H1 (cell line): ENCODE results near the gene SUZ12. TPM values are rescaled to one million over a fixed set of nuclear protein-coding genes. Genes with fewer than 3 reads are reported as not detected.
A peak's percentile ranks its signal among the peaks of the same experiment; 100 is the strongest.
"Not testable (repeated sequence)": the region's sequence is repeated elsewhere in the genome, so short reads cannot be mapped to it uniquely, and the experiment has no call there.

Experiments used
- CTCF ChIA-PET: fragments of 300-600 bp; sonication (Branson Sonifier 250); formaldehyde crosslinking; loops from one replicate; lab custom pipeline; 2021; ENCODE audit not compliant: partially characterized antibody; lab: Charles Lee
- POLR2A ChIA-PET: fragments of 300-600 bp; sonication (Branson Sonifier 250); formaldehyde crosslinking; loops from one replicate; lab custom pipeline; 2021; ENCODE audit warnings: inconsistent platforms; ENCODE audit not compliant: partially characterized antibody; lab: Charles Lee
- DNase-seq, 2 experiments: peaks; one replicate each; pipeline versions ENCODE4 v3.0.0 to v3.0.0-alpha.2; 2010 to 2022; ENCODE audit warnings: low spot score in 2 of 2, low read depth in 1 of 2, mixed read lengths in 1 of 2
- FAIRE-seq: peaks from 2 replicates; lab custom pipeline; 2011; peaks lifted over from hg19 to GRCh38; lab: Jason Lieb, UNC
- H2AFZ ChIP-seq: 2 replicates; pipeline ENCODE4 v1.8.1; 2012; ENCODE audit warnings: low read length, inconsistent platforms
- H2AK5ac ChIP-seq: 2 replicates; pipeline ENCODE4 v1.6.1; 2013; ENCODE audit warnings: low read depth, low read length
- H2BK120ac ChIP-seq: replicated peaks from 2 replicates; pipeline ENCODE3; 2013; ENCODE audit warnings: low read depth, low read length, inconsistent platforms
- H2BK12ac ChIP-seq: 2 replicates; pipeline ENCODE4 v1.6.1; 2013; ENCODE audit warnings: low read depth, low read length
- H2BK15ac ChIP-seq: 2 replicates; pipeline ENCODE4 v1.6.1; 2013; ENCODE audit warnings: low read length
- H2BK20ac ChIP-seq: 2 replicates; pipeline ENCODE4 v1.6.1; 2013; ENCODE audit warnings: low read length
- H2BK5ac ChIP-seq: 2 replicates; pipeline ENCODE4 v1.6.1; 2013; ENCODE audit warnings: low read depth, low read length
- H3K14ac ChIP-seq: 2 replicates; pipeline ENCODE4 v1.6.1; 2013; ENCODE audit warnings: inconsistent platforms; ENCODE audit not compliant: insufficient read length
- H3K18ac ChIP-seq: 2 replicates; pipeline ENCODE4 v1.6.1; 2013; ENCODE audit warnings: low read length; ENCODE audit errors: extremely low read depth
- H3K23ac ChIP-seq: 2 replicates; pipeline ENCODE4 v1.6.1; 2013; ENCODE audit warnings: inconsistent platforms; ENCODE audit not compliant: insufficient read length
- H3K23me2 ChIP-seq: 2 replicates; pipeline ENCODE4 v1.6.1; 2013; ENCODE audit warnings: low read depth, low read length
- H3K27ac ChIP-seq: 2 replicates; pipeline ENCODE4 v1.6.1; 2011; ENCODE audit warnings: low read depth, low read length, inconsistent platforms
- H3K27me3 ChIP-seq, 4 experiments: replicated peaks in 1 of 4; 1 replicate in 1 of 4; 2 replicates in 3 of 4; pipeline versions ENCODE4 v1.6.1 to v1.8.1; 2011 to 2013; ENCODE audit warnings: low read length in 3 of 4, mild to moderate bottlenecking in 3 of 4, inconsistent platforms in 2 of 4, mixed read lengths in 2 of 4, moderate library complexity in 1 of 4; ENCODE audit not compliant: control insufficient read depth in 3 of 4, insufficient read depth in 3 of 4; ENCODE audit errors: extremely low read depth in 1 of 4
- H3K36me3 ChIP-seq, 4 experiments: 2 replicates each; pipeline versions ENCODE4 v1.6.1 to v1.8.1; 2011 to 2013; ENCODE audit warnings: mild to moderate bottlenecking in 4 of 4, low read length in 3 of 4, moderate library complexity in 2 of 4, control low read depth in 1 of 4, inconsistent platforms in 1 of 4; ENCODE audit not compliant: insufficient read depth in 4 of 4, control insufficient read depth in 2 of 4
- H3K4ac ChIP-seq: replicated peaks from 2 replicates; pipeline ENCODE3; 2013; ENCODE audit warnings: low read length, low read depth, mixed read lengths, inconsistent platforms; ENCODE audit not compliant: insufficient read length
- H3K4me1 ChIP-seq, 4 experiments: replicated peaks in 1 of 4; 1 replicate in 1 of 4; 2 replicates in 3 of 4; pipeline versions ENCODE4 v1.6.1 to v1.8.1; 2011 to 2013; ENCODE audit warnings: low read length in 3 of 4, inconsistent platforms in 2 of 4, mixed read lengths in 1 of 4; ENCODE audit not compliant: insufficient read depth in 4 of 4, control insufficient read depth in 3 of 4
- H3K4me2 ChIP-seq, 2 experiments: 2 replicates each; pipeline versions ENCODE4 v1.6.1 to v1.8.1; 2011 to 2013; ENCODE audit warnings: low read depth in 2 of 2, low read length in 2 of 2, control low read depth in 1 of 2, inconsistent platforms in 1 of 2, mild to moderate bottlenecking in 1 of 2; ENCODE audit not compliant: insufficient read depth in 1 of 2
- H3K4me3 ChIP-seq, 4 experiments: fragments of 200-600, 300-600 bp in 1 of 4; sonication (generic), shearing (Covaris generic), sonication (Bioruptor Twin) in 1 of 4; 2 replicates each; pipeline versions ENCODE4 v1.5.1 to v1.8.1; 2011 to 2016; ENCODE audit warnings: low read length in 4 of 4, low read depth in 3 of 4, control low read depth in 2 of 4, inconsistent platforms in 2 of 4, mild to moderate bottlenecking in 2 of 4, mixed read lengths in 1 of 4, moderate library complexity in 1 of 4; ENCODE audit not compliant: insufficient read depth in 2 of 4; ENCODE audit errors: extremely low read depth in 1 of 4
- H3K56ac ChIP-seq: replicated peaks from 2 replicates; pipeline ENCODE3; 2013; ENCODE audit warnings: low read depth, mild to moderate bottlenecking, mixed read lengths, low read length, inconsistent platforms; ENCODE audit not compliant: insufficient read length
- H3K79me1 ChIP-seq: 2 replicates; pipeline ENCODE4 v1.6.1; 2013; ENCODE audit warnings: low read depth, low read length, control low read depth
- H3K79me2 ChIP-seq, 2 experiments: 2 replicates each; pipeline versions ENCODE4 v1.6.1 to v1.8.1; 2012 to 2013; ENCODE audit warnings: low read length in 2 of 2, mild to moderate bottlenecking in 2 of 2, inconsistent platforms in 1 of 2; ENCODE audit not compliant: insufficient read depth in 2 of 2, control insufficient read depth in 1 of 2
- H3K9ac ChIP-seq, 4 experiments: replicated peaks in 1 of 4; 1 replicate in 1 of 4; 2 replicates in 3 of 4; pipeline versions ENCODE4 v1.6.1 to v1.8.1; 2011 to 2013; ENCODE audit warnings: low read depth in 3 of 4, low read length in 3 of 4, control low read depth in 2 of 4, mild to moderate bottlenecking in 2 of 4, moderate library complexity in 2 of 4, inconsistent platforms in 1 of 4; ENCODE audit errors: extremely low read depth in 1 of 4
- H3K9me3 ChIP-seq, 2 experiments: 2 replicates each; pipeline versions ENCODE4 v1.6.1 to v1.8.1; 2012 to 2013; ENCODE audit warnings: mild to moderate bottlenecking in 2 of 2, moderate library complexity in 2 of 2, control low read depth in 1 of 2, inconsistent platforms in 1 of 2, low read depth in 1 of 2, low read length in 1 of 2, mixed read lengths in 1 of 2; ENCODE audit not compliant: insufficient read depth in 2 of 2
- H4K20me1 ChIP-seq, 2 experiments: replicated peaks in 1 of 2; 2 replicates each; pipeline versions ENCODE3 to v1.8.1; 2011 to 2013; ENCODE audit warnings: inconsistent platforms in 2 of 2, low read length in 2 of 2, mild to moderate bottlenecking in 1 of 2; ENCODE audit not compliant: insufficient read depth in 2 of 2, control insufficient read depth in 1 of 2
- H4K5ac ChIP-seq: 2 replicates; pipeline ENCODE4 v1.6.1; 2013; ENCODE audit warnings: low read length, low read depth, mixed read lengths, inconsistent platforms; ENCODE audit not compliant: insufficient read length
- H4K8ac ChIP-seq: 2 replicates; pipeline ENCODE4 v1.8.0; 2013; ENCODE audit warnings: mild to moderate bottlenecking, moderate library complexity, low read length, inconsistent platforms; ENCODE audit not compliant: insufficient read depth; ENCODE audit errors: extremely low read depth
- H4K91ac ChIP-seq: replicated peaks from 2 replicates; pipeline ENCODE3; 2013; ENCODE audit warnings: low read length, mixed read lengths, inconsistent platforms; ENCODE audit not compliant: insufficient read length
- WGBS, 2 experiments: shearing (Covaris generic) in 1 of 2; methylation state at CpG; one replicate each; pipeline versions ENCODE4 v1.1.6 to v1.1.7; 2013 to 2015; ENCODE audit warnings: low lambda C conversion rate in 2 of 2, mixed read lengths in 2 of 2, inconsistent platforms in 1 of 2, low coverage in 1 of 2, missing lambda C conversion rate in 1 of 2; ENCODE audit not compliant: insufficient replicate concordance in 2 of 2, insufficient coverage in 1 of 2, insufficient read length in 1 of 2; ENCODE audit errors: extremely low coverage in 1 of 2, missing lambda C conversion rate in 1 of 2; 5-methylcytosine and 5-hydroxymethylcytosine counted together
- polyA plus RNA-seq, 7 experiments: library from polyadenylated mRNA; depleted of rRNA in 3 of 7; stranded (reverse) in 5 of 7; unstranded in 2 of 7; fragments of >200 nt in 5 of 7; fragments of 200-250 nt in 2 of 7; gene quantifications; 1 replicate in 5 of 7; 2 replicates in 1 of 7; 4 replicates in 1 of 7; pipeline versions ENCODE4 v1.2.1 to v1.2.3, GENCODE V29; 2011 to 2013; ENCODE audit warnings: missing spikeins in 2 of 7, mixed read lengths in 2 of 7
- total RNA-seq: library from RNA; stranded (reverse); fragmentation: NEBNext Ultra II Directional; extraction: Animal tissue kit (Norgen Biotek cat#: 25700); gene quantifications from 2 replicates; pipeline ENCODE4 v1.2.1, GENCODE V29; 2021

The SUZ12 gene
- total and polyA plus RNA-seq, 2 of the 8 experiments (the other 6 are each of a cell fraction or from before 2014, with no cell fraction given) = 9.1 to 34.6 TPM

DNA sequence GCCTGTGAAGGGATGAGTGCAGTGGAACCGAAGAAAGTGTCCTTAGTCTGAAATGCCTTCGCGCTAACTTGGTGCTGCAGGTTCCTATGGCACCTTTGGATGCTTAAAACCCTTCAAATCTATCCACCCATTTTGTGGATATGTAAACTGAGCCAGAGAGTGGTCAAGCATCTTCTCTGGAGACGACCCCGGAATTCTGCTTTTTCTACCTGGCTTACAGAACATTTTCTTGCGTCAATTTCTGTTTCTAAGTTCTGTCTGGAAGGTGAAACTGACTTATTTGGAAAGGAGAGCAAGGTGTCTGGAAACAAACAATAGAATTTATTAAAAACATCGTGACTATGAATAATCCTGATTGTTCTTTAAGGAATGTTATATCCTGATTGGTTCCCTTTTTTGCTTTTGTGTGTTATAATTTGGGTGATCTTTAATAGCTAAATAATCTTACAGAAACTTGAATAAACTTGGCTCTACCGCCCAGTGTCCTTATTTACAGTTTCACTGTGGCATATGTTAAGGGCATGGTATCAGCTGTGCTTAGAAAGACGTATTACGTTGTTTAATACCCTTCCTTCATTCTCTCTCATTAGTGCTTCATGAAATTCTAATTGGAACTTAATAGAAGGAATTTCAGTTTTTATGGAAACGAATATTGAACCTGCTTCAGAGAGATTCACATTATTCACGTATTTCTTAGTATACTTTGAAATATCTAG is 1.3 kb downstream of the SUZ12 start:
- H3K36me3 ChIP-seq = peaks cover 0 to 12% (median 0%) of the 10 kb centered on the region in 4 experiments; a peak in 4 of 8 replicates
- WGBS, 2 experiments = 12% methylated on average over 9 of the region's 12 CpGs; no CpG with 5 or more reads in 1 of the 2 experiments
- not testable (repeated sequence) for H3K4me1 ChIP-seq, DNase-seq, H3K56ac ChIP-seq, H3K14ac ChIP-seq, H2AK5ac ChIP-seq, H4K5ac ChIP-seq, H3K27me3 ChIP-seq, H2BK20ac ChIP-seq, H3K9me3 ChIP-seq, H2BK5ac ChIP-seq, H4K20me1 ChIP-seq, H4K8ac ChIP-seq, H3K23ac ChIP-seq, H3K23me2 ChIP-seq, H2BK120ac ChIP-seq, H3K79me1 ChIP-seq, H3K27ac ChIP-seq, H4K91ac ChIP-seq, H2AFZ ChIP-seq, H3K18ac ChIP-seq, H2BK15ac ChIP-seq, H3K4ac ChIP-seq, H2BK12ac ChIP-seq, FAIRE-seq
- CTCF ChIA-PET = interaction anchor here (1.2 kb wide), 1 partner anchor 37 kb away, joined by 4 read pairs; the partner anchor contains the start of gene UTP6
- peaks cover 13 to 47% of the 10 kb centered on the region in 2 experiments for H3K79me2 ChIP-seq
- peak overlapping the region; percentile 36 to 65 (median 50); a peak in 7 of 8 replicates for H3K4me3 ChIP-seq
- H3K4me2 ChIP-seq = peak overlapping the region; percentile 63 to 64
- H3K9ac ChIP-seq = peak overlapping the region in 1 of 4 experiments; percentile 28; a peak in 1 of 7 replicates
- POLR2A ChIA-PET = interaction anchor here (0.9 to 2.4 kb wide), 4 partner anchors 11 to 34 kb away, joined by 3 to 13 read pairs (median 4); no protein-coding TSS in a partner anchor
